ENCODE data around the gene LAMA5.

The LAMA5 gene

GRCh38 chr20:62348604-62349003 is 18.5 kb downstream of the LAMA5 start:
- H3K27ac Mint-ChIP-seq = no peak overlapping the region
- H3K9me3 Mint-ChIP-seq = peaks cover 13% of the 10 kb centered on the region
- no peaks in the 10 kb centered on the region for H3K4me1 Mint-ChIP-seq (ENCODE audit: low read depth)
- H3K36me3 Mint-ChIP-seq (ENCODE audit: low read depth) = peaks cover 4% of the 10 kb centered on the region
- H3K27me3 Mint-ChIP-seq (ENCODE audit: low read depth) = no peaks in the 10 kb centered on the region
- no peak for DNase-seq (ENCODE audit: low spot score)
- H3K4me3 Mint-ChIP-seq = no peak overlapping the region

GRCh38 chr20:62347445-62347844 is 19.7 kb downstream of the LAMA5 start:
- Mint-ChIP-seq H3K4me3 (no peak overlapping the region), H3K9me3 (peaks cover 13% of the 10 kb centered on the region), H3K27me3 (ENCODE audit: low read depth) (no peaks in the 10 kb centered on the region), H3K36me3 (ENCODE audit: low read depth) (peaks cover 4% of the 10 kb centered on the region), H3K4me1 (ENCODE audit: low read depth) (no peaks in the 10 kb centered on the region), H3K27ac (no peak overlapping the region)
- no peak for DNase-seq (ENCODE audit: low spot score)

- Mint-ChIP-seq H3K27ac (no peak overlapping the region), H3K4me3 (no peak overlapping the region), H3K36me3 (ENCODE audit: low read depth) (peaks cover 4% of the 10 kb centered on the region), H3K4me1 (ENCODE audit: low read depth) (no peaks in the 10 kb centered on the region), H3K9me3 (peaks cover 13% of the 10 kb centered on the region), H3K27me3 (ENCODE audit: low read depth) (no peaks in the 10 kb centered on the region)
- DNase-seq (ENCODE audit: low spot score) = no peak
Measured at GRCh38 chr20:62347151-62347404, 20.0 kb downstream of the LAMA5 start.

GRCh38 chr20:62346398-62347150 is 20.5 kb downstream of the LAMA5 start:
- H3K4me1 Mint-ChIP-seq (ENCODE audit: low read depth) = no peaks in the 10 kb centered on the region
- no peak overlapping the region for H3K4me3 Mint-ChIP-seq
- no peak overlapping the region for H3K27ac Mint-ChIP-seq
- DNase-seq (ENCODE audit: low spot score) = no peak
- H3K27me3 Mint-ChIP-seq (ENCODE audit: low read depth) = no peaks in the 10 kb centered on the region
- H3K9me3 Mint-ChIP-seq = peaks cover 13% of the 10 kb centered on the region
- H3K36me3 Mint-ChIP-seq (ENCODE audit: low read depth) = peaks cover 4% of the 10 kb centered on the region

DNA sequence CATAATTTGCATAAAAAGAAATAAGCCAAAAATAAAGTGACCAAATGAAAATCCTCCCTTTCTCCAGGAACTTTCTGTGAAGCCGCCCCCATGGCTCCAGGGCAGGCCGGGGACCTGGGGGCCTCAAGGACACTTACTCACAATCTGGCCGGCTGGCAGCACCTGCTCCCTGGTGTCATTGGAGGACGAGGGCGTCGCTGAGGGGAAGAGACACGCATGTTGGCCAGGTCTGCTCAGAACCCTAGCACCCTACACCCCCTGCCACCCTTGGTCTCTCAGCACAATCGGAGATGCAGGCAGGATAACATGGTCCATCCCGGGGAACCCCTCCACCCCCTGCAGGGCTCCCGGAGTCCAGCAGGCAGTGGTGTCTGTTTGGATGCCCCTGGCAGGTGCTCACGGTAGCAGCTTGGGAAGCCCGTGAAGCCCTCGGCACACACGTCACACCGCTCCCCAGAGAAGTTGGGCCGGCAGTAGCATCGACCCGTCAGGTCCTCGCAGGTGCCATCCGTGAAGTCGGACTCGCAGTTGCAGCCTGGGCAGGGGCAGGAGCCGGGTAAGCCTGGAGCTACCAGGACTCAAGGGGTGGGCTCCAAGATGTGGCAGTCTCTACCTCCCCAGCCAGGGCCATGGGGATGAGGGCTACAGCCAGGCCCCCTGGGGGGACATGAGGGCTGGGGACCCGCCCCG is 21.3 kb downstream of the LAMA5 start:
- H3K27ac Mint-ChIP-seq = no peak overlapping the region
- H3K36me3 Mint-ChIP-seq (ENCODE audit: low read depth) = peaks cover 4% of the 10 kb centered on the region
- no peaks in the 10 kb centered on the region for H3K27me3 Mint-ChIP-seq (ENCODE audit: low read depth)
- DNase-seq (ENCODE audit: low spot score) = no peak
- H3K4me3 Mint-ChIP-seq = no peak overlapping the region
- peaks cover 13% of the 10 kb centered on the region for H3K9me3 Mint-ChIP-seq
- H3K4me1 Mint-ChIP-seq (ENCODE audit: low read depth) = no peaks in the 10 kb centered on the region

GRCh38 chr20:62344782-62345181 is 22.3 kb downstream of the LAMA5 start:
- no peak for DNase-seq (ENCODE audit: low spot score)
- Mint-ChIP-seq H3K9me3 (peaks cover 13% of the 10 kb centered on the region), H3K4me1 (ENCODE audit: low read depth) (no peaks in the 10 kb centered on the region), H3K4me3 (no peak overlapping the region), H3K27me3 (ENCODE audit: low read depth) (no peaks in the 10 kb centered on the region), H3K27ac (no peak overlapping the region), H3K36me3 (ENCODE audit: low read depth) (peaks cover 4% of the 10 kb centered on the region)

- Mint-ChIP-seq H3K9me3 (peaks cover 9% of the 10 kb centered on the region), H3K4me3 (no peak overlapping the region), H3K27ac (no peak overlapping the region), H3K36me3 (ENCODE audit: low read depth) (peaks cover 2% of the 10 kb centered on the region), H3K27me3 (ENCODE audit: low read depth) (no peaks in the 10 kb centered on the region), H3K4me1 (ENCODE audit: low read depth) (no peaks in the 10 kb centered on the region)
- no peak for DNase-seq (ENCODE audit: low spot score)
Measured at GRCh38 chr20:62344092-62344491, 23.0 kb downstream of the LAMA5 start.

- Mint-ChIP-seq H3K4me3 (no peak overlapping the region), H3K27me3 (ENCODE audit: low read depth) (no peaks in the 10 kb centered on the region), H3K36me3 (ENCODE audit: low read depth) (no peaks in the 10 kb centered on the region), H3K4me1 (ENCODE audit: low read depth) (no peaks in the 10 kb centered on the region), H3K27ac (no peak overlapping the region), H3K9me3 (peaks cover under 1% of the 10 kb centered on the region)
- no peak for DNase-seq (ENCODE audit: low spot score)
Measured at GRCh38 chr20:62342910-62343309, 24.2 kb downstream of the LAMA5 start.

GRCh38 chr20:62339647-62340062 is 27.5 kb downstream of the LAMA5 start:
- no peaks in the 10 kb centered on the region for H3K9me3 Mint-ChIP-seq
- no peaks in the 10 kb centered on the region for H3K27me3 Mint-ChIP-seq (ENCODE audit: low read depth)
- no peaks in the 10 kb centered on the region for H3K4me1 Mint-ChIP-seq (ENCODE audit: low read depth)
- no peak overlapping the region for H3K27ac Mint-ChIP-seq
- no peak overlapping the region for H3K4me3 Mint-ChIP-seq
- DNase-seq (ENCODE audit: low spot score) = no peak
- no peaks in the 10 kb centered on the region for H3K36me3 Mint-ChIP-seq (ENCODE audit: low read depth)

GRCh38 chr20:62338294-62338620 is 28.9 kb downstream of the LAMA5 start:
- no peaks in the 10 kb centered on the region for H3K36me3 Mint-ChIP-seq (ENCODE audit: low read depth)
- H3K4me3 Mint-ChIP-seq = no peak overlapping the region
- no peak for DNase-seq (ENCODE audit: low spot score)
- no peaks in the 10 kb centered on the region for H3K4me1 Mint-ChIP-seq (ENCODE audit: low read depth)
- H3K9me3 Mint-ChIP-seq = no peaks in the 10 kb centered on the region
- no peak overlapping the region for H3K27ac Mint-ChIP-seq
- no peaks in the 10 kb centered on the region for H3K27me3 Mint-ChIP-seq (ENCODE audit: low read depth)

- H3K36me3 Mint-ChIP-seq (ENCODE audit: low read depth) = no peaks in the 10 kb centered on the region
- no peak overlapping the region for H3K27ac Mint-ChIP-seq
- no peak for DNase-seq (ENCODE audit: low spot score)
- no peak overlapping the region for H3K4me3 Mint-ChIP-seq
- H3K27me3 Mint-ChIP-seq (ENCODE audit: low read depth) = no peaks in the 10 kb centered on the region
- H3K4me1 Mint-ChIP-seq (ENCODE audit: low read depth) = no peaks in the 10 kb centered on the region
- no peaks in the 10 kb centered on the region for H3K9me3 Mint-ChIP-seq
Measured at GRCh38 chr20:62337558-62338293, 29.4 kb downstream of the LAMA5 start.

GRCh38 chr20:62336775-62337557 is 30.1 kb downstream of the LAMA5 start:
- Mint-ChIP-seq H3K4me1 (ENCODE audit: low read depth) (no peaks in the 10 kb centered on the region), H3K9me3 (no peaks in the 10 kb centered on the region), H3K27ac (no peak overlapping the region), H3K27me3 (ENCODE audit: low read depth) (no peaks in the 10 kb centered on the region), H3K4me3 (no peak overlapping the region), H3K36me3 (ENCODE audit: low read depth) (no peaks in the 10 kb centered on the region)
- no peak for DNase-seq (ENCODE audit: low spot score)

- Mint-ChIP-seq H3K36me3 (ENCODE audit: low read depth) (no peaks in the 10 kb centered on the region), H3K4me3 (no peak overlapping the region), H3K4me1 (ENCODE audit: low read depth) (no peaks in the 10 kb centered on the region), H3K27ac (no peak overlapping the region), H3K9me3 (no peaks in the 10 kb centered on the region), H3K27me3 (ENCODE audit: low read depth) (no peaks in the 10 kb centered on the region)
- DNase-seq (ENCODE audit: low spot score) = no peak
Measured at GRCh38 chr20:62336329-62336728, 30.8 kb downstream of the LAMA5 start.

DNA sequence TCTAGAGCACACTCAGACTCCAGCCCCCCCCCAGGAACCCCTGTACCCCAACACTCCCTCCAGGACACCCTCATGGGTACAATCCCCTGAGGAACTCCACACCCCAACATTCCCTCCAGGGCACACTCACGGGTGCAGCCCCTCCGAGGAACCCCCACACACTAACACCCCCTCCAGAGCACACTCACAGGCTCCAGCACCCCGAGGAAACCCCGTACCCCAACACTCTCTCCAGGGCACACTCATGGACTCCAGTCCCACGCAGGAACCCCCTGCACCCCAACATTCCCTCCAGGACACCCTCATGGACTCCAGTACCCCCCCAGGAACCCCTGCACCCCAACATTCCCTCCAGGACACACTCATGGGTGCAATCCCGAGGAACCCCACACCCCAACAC is 31.6 kb downstream of the LAMA5 start:
- DNase-seq (ENCODE audit: low spot score) = no peak
- no peaks in the 10 kb centered on the region for H3K9me3 Mint-ChIP-seq
- H3K4me3 Mint-ChIP-seq = no peak overlapping the region
- no peaks in the 10 kb centered on the region for H3K36me3 Mint-ChIP-seq (ENCODE audit: low read depth)
- H3K4me1 Mint-ChIP-seq (ENCODE audit: low read depth) = no peaks in the 10 kb centered on the region
- no peak overlapping the region for H3K27ac Mint-ChIP-seq
- no peaks in the 10 kb centered on the region for H3K27me3 Mint-ChIP-seq (ENCODE audit: low read depth)

Measured in T-helper 2 cell treated with Interferon-gamma antibody and Interleukin-4, amounts not matched to agents 5 μg/mL and 100 μg/mL, for 36 hours (primary cell).